ENCODE data around the gene HPD.
"Not testable (repeated sequence)": the region's sequence is repeated elsewhere in the genome, so short reads cannot be mapped to it uniquely, and the experiment has no call there.

The HPD gene

DNA sequence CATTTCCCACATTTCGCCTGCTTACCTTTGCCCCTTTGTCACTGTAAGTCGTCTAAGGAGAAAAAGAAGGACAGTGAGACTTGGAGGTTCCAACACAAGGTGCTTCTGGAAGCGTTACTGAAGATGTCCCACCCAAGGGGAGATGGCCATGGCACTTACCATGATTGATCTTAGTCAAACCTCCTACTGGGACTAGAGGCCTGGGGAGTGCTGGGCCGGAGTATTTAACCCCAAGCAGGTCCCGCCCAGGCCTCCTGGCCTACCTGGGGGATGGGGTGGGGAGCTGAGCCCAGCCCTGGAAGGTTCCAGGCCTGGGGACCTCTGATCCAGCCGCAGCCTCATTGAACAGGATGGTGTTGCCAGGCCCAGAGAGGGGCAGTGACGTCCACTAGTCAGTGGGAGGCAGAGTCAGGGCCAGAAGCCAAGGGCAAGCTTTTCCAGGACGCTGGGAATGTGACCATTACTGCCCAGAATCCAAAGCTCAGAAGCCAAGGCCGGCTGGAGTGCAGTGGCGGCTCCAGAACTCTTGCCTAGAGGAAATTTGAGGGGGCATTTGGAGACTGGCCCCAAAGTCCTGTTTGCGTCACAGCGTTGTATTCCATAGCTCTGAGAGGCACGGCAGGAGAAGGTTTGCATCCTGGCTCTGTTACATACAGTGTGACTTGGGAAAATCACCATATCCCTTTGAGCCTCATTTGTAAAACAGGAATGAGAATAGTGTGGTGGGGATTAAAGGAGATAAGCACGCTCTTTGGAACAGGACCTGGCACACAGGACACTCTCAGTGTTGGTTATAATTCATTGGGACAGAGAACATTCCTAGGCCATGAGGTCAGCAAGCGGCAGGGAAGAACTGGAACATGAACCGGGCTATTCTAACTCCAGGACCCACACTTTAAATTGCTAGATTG is at the start of gene HPD:
Gene HPD, minus strand, starts transcription at position 198 of the 911 bp plus-strand sequence. Its CDS starts 36 bp downstream, at position 162.
- DNase-seq (ENCODE audit: low read depth): no peak

DNA sequence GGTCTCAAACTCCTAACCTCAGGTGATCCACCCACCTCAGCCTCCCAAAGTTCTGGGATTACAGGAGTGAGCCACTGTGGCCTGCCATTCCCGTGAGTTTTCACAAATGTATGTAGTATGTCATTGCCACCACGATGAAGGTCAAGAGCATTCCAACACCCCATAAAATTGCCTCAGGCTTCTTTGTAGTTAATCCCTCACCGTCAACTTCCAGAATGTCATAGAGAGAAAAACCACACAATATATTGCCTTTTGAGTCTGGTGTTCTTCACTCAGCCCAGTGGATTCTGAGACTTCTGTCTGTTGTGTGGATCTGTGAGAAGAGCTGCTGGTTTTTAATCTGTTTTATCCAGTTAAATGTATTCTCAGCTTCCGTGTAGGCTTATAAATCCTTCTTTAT is 47.1 kb upstream of the HPD start:
- DNase-seq (ENCODE audit: low read depth): no peak

DNA sequence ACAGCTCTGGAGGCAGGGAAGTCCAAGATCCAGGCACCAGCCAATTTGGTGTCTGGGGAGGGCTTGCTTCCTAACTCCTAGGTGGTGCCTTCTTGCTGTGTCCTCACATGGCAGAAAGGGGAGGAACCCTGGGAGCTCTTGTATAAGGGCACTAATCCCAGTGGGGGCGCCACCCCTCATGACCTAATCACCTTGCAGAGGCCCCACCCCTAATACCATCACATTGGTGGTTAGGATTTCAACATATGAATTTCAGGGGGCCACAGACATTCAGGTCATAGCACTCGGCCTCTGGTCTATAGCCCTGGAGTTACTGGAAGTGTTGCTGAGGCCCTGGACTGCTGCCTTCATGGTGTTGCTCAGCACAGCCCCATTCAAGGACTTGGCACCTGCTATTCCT is 44.5 kb upstream of the HPD start:
- DNase-seq (ENCODE audit: low read depth): no peak

DNA sequence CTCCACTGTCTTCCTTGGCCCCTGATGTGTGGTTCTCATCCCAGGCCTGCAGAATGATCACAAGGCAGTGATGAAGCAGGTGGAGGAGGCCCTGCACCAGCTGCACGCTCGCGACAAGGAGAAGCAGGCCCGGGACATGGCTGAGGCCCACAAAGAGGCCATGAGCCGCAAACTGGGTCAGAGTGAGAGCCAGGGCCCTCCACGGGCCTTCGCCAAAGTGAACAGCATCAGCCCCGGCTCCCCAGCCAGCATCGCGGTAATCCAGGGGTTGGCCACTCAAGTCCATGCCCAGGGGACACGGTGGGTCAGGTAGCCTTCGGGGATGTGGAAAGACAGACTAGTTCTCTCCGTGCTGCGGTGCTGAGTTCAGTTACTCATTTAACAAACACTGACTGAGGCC is 40.9 kb upstream of the HPD start:
- no peak for DNase-seq (ENCODE audit: low read depth)

DNA sequence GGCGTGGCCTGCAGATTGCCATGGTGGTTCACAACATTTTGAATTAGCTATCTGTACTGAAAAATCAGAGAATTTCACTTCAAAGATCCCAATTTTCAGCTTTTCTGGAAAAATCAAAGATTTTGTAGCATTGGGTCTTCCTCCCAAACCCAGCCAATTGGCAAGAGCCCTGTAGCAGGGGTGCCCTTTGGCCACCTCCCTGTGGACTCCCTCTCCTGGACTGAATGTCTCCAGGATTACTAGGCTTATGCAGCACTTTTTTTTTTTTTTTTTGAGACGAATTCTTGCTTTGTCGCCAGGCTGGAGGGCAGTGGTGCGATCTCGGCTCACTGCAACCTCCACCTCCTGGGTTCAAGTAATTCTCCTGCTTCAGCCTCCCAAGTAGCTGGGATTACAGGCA is 39.6 kb upstream of the HPD start:
- DNase-seq (ENCODE audit: low read depth): no peak

DNA sequence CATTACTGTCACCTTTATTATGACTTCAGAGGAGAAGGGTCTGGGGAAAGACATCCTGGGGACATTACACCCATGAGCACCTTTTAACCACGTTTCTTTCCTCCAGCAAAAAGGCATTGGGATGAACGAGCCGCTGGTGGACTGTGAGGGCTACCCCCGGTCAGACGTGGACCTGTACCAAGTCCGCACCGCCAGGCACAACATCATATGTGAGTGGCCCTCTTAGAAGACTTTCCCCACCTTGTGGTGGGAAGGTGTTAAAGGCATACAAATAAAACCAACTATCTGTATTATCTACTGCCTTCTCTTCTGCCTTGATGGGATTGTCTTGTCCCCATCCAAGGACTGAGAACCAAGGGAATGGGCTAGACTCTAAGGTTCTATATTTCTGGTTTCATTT is 36.0 kb upstream of the HPD start:
- DNase-seq (ENCODE audit: low read depth): no peak

DNA sequence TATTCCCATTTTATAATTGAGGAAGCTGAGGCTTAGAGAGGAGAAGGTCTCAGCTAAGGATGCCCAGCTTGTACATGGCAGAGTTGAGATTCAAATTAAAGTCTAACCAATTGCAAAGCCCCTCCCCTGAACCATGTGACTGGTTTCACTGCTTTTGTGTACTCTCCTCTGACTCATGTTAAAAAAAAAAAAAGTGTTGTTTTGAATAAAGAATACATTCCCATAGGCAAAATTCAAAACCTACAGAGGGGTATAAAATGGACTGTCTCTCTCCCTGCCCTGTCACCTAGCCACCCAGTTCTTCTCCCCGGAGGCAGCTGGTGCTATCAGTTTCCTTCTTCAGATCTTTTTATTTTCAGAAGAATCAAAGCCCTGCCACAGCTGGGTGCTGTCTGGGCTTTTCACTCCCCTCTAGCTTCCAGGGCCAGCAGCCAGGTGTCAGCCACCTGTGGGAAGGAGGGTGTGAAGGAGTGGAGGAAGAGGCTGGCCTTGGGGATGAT is 35.4 kb upstream of the HPD start:
- DNase-seq (ENCODE audit: low read depth): no peak

DNA sequence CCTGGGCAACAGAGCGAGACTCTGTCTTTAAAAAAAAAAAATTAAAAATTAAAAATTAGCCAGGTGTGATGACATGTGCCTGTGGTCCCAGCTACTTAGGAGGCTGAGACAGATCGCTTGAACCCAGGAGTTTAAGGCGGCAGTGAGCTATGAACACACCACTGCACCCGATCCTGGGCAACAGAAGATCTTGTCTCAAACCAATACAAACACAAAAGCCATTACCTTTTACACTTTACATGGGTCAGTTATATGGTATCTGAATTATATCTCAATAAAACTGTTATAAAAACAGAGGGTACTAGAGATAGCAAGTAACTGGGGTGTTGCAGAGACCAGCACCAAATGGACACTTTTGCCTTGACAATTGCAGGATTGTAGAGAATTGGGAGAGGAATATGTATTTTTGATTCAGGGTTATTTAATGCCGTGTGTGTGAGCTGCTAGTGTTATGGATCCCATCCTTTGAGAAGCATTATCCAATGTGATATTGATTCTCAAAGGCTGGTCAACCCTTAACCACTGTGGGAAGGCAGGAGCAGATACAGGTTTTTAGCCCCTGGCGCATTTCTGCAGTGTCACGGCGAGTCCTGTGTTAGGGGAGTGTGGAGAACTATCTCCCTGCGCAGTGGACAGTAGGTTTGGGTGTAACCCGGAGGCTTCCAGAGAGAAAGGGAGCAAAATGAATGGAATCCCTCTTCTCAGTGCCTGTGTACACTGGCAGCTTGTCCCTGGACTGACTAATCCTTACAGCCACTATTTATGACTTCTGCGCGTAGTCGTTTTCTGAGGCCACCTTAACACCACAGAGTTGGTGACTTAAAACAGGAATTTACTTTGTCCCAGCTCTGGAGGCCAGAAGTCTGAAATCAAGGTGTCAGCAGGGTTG is 34.3 kb upstream of the HPD start:
- DNase-seq (ENCODE audit: low read depth): no peak

DNA sequence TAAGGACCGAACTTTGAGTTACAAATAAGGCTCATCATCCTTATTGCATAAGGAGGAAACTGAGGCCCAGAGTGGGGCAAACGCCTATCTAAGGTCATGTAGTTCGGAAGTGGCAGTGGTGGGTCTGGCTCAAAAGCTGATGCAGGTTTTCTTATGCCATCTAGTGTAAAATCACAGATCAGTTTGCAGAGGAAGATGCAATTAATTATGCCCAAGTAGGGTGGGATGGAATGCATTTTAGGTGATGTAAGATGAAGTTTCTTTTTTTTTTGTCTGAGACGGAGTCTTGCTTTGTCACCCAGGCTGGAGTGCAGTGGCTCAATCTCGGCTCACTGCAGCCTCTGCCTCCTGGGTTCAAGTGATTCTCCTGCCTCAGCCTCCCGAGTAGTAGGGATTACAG is 31.0 kb upstream of the HPD start:
- not testable (repeated sequence) for DNase-seq (ENCODE audit: low read depth)

DNA sequence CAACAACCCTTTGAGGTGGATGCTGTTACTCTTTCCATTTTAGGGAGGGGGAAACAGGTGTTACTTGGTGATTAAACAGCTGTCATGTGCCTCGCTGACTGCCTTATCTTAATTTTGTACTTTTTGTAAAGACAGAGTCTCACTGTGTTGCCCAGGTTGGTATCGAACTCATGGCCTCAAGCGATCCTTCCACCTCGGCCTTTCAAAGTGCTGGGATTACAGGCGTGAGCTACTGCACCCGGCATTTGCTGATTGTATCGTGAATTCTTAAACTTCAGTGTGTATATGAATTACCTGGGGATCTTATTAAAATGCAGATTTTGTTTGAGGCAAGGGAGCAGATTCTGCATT is 30.6 kb upstream of the HPD start:
- no peak for DNase-seq (ENCODE audit: low read depth)

DNA sequence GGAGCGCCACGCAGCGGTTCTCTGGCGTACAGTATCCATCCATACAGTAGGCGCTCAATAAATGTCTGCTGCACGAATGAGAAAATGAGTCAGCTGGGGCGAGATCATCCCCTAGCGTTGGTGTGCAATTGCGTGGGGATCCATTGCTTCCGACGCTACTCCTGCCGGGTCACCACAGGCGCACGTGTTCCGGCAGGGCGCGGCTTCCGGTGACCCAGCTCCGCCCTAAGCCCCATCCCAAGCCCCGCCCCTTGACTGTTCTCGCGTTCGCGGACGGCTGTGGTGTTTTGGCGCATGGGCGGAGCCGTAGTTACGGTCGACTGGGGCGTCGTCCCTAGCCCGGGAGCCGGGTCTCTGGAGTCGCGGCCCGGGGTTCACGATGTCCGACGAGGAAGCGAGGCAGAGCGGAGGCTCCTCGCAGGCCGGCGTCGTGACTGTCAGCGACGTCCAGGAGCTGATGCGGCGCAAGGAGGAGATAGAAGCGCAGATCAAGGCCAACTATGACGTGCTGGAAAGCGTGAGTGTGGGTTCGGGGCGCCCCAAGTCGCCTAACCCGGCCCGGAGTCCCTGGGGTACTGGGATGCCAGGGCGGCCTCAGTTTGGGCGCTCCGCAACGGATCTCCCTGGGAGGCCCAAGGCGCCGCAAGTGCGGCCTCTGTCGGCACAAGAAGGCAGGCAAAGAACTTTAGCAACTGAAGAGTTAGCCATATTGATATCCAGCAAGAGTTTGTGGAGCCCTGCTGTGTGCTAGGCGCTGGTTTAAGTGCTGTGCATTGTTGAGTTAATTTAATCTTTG is 30.0 kb upstream of the HPD start, which contains the start of gene PSMD9:
Gene PSMD9, plus strand, starts transcription at position 313 of the 796 bp plus-strand sequence. Its CDS starts 67 bp downstream, at position 380.
- peak; percentile 96 for DNase-seq (ENCODE audit: low read depth)

DNA sequence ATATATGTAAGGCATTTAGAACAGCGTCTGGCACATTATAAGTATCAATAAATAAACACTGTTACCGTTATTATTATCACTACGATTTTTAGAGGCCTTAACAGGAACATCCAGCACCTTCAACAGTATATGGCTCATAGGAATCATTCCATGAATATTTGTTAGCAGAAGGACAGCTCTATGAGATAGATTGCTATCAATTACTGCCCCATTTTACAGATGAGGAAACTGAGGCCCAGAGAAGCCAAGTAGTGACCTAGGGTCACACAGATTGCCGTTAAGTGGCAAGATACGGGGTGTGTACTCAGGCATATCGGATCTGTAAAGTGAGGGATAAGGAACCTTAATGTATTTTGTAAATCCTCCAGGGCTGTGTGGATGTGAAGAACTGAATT is 29.4 kb upstream of the HPD start:
- DNase-seq (ENCODE audit: low read depth): no peak

DNA sequence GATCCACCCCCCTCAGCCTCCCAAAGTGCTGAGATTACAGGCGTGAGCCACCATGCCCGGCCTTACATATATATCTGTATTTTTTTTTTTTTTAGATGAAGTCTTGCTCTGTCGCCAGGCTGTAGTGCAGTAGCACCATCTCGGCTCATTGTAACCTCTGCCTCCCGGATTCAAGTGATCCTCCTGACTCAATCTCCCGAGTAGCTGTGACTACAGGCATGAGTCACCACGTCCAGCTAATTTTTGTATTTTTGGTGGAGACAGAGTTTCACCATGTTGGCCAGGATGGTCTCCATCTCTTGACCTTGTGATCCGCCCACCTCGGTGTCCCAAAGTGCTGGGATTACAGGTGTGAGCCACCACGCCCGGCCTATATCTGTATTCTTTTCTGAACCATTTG is 26.5 kb upstream of the HPD start:
- not testable (repeated sequence) for DNase-seq (ENCODE audit: low read depth)

DNA sequence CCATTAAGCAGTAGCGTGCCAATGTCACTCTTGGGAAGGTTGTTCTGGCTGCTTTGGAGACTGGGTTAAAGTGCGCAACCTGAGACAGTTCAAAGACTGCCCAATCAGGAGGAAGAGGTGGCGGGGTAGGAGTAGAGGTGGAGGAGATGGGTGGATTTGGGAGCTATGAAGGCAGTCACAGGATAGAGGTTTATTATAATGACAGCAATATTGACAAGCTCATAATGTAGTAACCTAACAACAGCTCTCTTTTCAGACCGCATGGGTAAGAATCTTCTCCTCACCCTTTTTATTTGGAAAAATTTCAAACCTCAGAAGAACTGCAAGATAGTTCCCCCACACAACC is 24.6 kb upstream of the HPD start:
- DNase-seq (ENCODE audit: low read depth): no peak

DNA sequence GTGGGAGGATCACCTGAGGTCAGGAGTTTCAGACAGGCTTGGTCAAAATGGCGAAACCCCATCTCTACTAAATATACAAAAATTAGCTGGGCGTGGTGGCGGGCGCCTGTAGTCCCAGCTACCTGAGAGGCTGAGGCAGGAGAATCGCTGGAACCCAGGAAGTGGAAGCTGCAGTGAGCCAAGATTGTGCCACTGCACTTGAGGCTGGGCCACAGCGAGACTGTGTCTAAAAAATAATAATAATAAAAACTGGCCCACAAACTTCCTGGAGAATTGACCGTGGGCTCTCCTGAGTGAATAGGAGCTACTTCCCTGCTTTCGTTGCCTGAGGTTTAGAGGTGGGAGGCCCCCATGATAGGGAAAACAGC is 17.4 kb upstream of the HPD start:
- DNase-seq (ENCODE audit: low read depth): not testable (repeated sequence)

DNA sequence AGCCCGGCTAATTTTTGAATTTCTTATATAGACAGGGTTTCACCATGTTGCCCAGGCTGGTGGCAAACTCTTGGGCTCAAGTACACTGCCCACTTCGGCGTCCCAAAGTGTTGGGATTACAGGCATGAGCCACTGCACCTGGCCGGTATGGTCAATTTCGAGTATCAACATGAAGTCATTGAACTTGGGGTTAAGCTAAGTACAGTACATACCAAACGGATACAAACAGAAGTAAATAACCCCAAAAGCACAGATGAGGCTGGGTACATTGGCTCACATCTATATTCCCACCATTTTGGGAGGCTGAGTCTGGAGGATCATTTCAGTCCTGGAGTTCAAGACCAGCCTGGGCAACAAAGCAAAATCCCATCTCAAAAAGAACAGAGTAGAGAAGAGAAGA is 16.9 kb upstream of the HPD start:
- DNase-seq (ENCODE audit: low read depth): no peak

DNA sequence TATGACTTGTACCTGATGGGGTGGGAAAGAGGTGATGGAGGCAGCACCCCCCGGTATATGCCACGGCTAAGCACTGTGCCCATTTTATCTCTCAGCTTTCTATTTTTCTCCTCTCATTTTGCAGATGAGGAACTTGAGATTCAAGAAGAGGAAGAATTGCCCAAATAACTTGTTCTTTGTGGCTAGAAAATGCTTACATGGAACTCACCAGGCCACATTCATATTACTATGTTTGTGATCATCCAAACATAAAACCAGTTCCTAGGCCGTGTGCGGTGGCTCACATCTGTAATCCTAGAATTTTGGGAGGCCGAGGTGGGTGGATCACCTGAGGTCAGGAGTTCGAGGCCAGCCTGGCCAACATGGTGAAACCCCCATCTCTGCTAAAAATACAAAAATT is 15.4 kb upstream of the HPD start:
- no peak for DNase-seq (ENCODE audit: low read depth)

DNA sequence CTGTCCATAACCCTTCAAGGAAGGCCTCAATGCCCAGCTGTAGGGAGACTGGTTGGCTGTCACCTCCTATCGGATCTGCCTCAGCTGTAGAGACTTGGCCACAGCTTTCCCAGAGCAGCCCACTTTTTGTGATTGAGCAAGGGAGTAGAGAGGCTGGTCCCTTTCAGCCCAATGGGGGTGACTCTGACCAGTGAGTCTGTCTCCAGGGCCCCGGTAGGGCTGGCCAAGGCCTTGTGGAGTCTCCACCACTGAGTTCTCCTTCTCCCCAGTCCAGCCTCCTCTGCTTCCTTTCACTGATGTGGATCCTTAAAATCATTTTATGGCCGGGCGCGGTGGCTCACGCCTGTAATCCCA is 14.5 kb upstream of the HPD start:
- DNase-seq (ENCODE audit: low read depth): no peak

DNA sequence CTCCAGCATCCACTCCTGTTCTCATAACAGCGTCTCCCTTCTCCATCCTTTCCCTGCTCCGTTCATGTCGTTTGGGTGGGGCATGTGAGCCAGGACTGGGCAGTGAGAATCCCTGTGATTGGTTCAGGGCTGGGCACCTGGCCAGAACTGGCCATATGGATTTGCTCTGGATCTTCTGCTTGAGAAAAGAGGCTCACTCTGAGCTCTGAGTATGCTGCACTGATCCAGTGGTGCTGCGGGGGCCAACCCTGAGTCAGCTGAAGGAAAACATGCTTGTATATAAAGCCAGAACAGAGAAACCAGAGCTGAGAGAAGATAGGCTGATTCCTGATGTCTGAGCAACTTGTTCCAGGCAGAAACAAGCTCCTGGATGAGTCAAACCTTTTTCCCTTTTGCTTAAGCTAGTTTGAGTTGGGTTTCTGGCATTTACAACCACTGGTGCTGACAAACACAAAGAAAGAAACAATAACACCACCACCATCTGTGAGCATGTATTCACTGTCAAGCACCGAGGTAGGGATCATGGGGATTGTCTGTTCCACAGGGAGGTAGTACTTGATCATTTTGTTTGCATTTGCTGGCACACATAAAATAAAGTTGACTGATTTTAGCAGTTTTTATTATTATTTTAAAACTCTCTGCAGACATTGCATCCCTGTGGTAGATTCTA is 14.0 kb upstream of the HPD start:
- no peak for DNase-seq (ENCODE audit: low read depth)

DNA sequence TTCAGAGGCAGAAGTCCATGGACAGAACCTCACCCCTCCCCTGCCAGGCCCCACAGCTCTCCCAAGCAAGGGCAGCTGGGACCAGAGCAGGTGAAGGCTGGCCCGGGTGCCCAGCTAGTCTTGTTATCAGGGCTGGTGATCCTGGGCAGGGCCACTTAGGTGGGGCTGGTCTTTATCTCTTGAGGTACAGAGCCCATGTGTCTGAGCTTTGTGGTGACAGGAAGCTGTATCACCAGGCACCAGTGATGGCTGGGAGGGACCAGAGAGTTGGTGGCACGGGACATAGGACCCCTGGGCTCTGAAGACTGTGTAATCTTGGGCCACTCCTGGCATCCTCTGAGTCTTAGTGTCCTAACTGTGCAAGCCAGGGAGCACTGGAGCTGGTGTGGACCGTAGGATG is 12.8 kb upstream of the HPD start:
- no peak for DNase-seq (ENCODE audit: low read depth)

DNA sequence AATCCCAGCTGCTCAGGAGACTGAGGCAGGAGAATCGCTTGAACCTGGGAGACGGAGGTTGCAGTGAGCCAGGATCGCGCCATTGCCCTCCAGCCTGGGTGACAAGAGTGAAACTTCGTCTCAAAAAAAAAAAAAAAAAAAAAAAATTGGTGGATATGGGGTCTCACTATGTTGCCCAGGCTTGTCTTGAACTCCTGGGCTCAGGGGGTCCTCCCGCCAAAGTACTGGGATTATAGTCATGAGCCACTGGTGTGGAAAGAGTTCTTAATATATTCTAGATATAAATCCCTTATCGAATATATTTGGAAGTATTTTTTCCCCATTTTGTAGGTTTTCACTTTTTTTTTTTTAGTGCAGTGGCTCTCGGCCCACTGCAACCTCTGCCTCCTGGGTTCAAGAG is 10.6 kb upstream of the HPD start:
- not testable (repeated sequence) for DNase-seq (ENCODE audit: low read depth)

DNA sequence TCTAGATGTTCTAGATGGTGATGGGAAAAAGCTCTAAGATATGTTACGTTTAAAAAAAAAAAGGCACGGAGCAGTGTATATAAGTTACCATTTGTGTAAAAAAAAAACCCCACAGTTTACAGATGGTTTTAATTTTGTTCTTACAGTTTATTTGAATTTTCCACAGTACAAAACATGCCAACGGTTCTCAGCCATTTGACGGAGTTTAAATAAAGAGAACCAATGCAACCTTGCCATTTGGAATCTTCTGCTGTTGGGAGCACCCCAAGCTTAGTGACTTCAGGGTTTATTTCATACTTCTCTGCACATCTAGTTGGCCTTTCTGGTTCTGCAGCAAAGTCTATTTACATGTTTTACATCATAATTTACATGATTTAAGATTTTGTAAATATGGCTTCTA is 7.7 kb upstream of the HPD start:
- no peak for DNase-seq (ENCODE audit: low read depth)
